ENCODE results near the gene SFMBT2.
"Not testable (repeated sequence)": the region's sequence is repeated elsewhere in the genome, so short reads cannot be mapped to it uniquely, and the experiment has no call there.

Gene SFMBT2

DNA sequence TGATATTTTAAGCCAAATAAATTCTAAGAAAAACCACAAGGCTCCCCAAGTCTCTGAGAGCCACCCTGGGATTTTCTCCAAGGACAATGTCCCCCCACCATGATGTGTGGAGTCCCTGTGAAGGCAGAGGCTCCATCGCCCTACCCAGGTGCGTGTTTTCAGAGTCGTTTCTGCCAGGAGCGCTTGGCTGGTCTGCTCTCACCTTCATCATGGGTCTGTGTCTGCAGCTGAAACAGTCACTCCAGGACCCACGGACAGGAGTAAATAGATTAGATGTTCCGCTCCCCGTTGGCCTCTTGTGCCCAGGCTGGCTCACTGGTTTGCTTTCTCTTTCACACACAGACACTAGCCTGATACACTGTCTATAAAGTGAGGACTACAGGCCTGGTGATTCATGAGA lies 217.5 kb downstream of the SFMBT2 start:
- in situ Hi-C loops (cut with MboI; ENCODE audit: low sequenced_read_pairs), result no loop called here

DNA sequence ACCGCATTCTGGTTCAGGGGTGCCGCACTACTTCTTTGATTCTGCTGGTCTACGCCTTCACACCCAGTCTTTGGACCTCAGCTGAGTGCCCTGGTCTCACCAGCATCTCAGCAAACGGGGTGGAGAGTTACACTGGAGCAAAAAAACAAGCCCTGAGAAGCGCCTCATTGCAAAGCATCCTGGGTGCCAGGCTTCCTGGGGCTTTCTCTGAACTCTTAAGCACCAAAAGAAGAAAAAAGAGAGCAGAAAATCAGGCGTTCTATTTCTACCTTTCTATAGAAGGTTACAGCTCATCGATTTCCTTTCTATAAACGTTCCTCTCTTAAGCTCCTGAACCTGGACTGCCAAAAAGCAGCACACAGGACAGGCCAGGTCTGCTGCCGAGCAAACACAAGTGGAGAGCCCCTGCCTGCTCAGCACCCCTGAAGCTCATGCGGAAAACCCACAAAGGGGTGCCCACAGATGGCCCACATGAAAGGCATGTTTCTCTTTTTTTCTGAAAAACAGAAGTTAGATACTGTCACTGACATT lies 217.9 kb downstream of the SFMBT2 start:
- in situ Hi-C loops (cut with MboI; ENCODE audit: low sequenced_read_pairs), result no loop called here

DNA sequence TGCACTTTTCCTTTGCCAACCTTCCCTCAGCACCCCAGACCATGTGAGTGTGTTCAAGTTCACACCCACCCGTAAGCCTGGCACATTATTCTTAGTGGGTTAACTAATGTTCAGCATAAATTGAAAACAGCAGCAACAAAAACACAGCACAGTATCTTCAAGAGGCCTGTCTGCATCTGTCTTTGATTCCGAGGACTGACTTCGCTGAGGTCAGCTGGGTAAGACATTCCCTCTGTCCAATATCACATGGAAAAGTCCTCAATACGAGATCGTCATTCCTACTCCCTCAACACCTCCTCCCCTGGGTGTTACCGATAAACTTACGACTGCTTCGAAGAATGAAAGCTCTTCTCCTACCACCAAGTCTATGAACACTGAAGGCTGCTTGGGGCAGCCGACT lies 218.8 kb downstream of the SFMBT2 start:
- in situ Hi-C loops (cut with MboI; ENCODE audit: low sequenced_read_pairs), result no loop called here

DNA sequence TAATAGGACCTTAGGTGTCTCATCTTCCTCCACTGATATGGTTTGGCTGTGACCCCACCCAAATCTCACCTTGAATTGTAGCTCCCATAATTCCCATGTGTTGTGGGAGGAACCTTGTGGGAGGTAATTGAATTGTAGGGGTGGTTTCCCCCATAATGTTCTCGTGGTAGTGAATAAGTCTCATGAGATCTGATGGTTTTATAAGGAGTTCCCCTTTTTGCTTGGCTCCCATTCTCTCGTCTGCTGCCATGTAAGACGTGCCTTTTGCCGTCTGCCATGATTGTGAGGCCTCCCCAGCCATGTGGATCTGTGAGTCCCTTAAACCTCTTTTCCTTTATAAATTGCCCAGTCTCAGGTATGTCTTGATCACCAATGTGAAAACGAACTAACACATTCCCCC lies 220.1 kb downstream of the SFMBT2 start:
- in situ Hi-C loops (cut with MboI; ENCODE audit: low sequenced_read_pairs), result not testable (repeated sequence)

DNA sequence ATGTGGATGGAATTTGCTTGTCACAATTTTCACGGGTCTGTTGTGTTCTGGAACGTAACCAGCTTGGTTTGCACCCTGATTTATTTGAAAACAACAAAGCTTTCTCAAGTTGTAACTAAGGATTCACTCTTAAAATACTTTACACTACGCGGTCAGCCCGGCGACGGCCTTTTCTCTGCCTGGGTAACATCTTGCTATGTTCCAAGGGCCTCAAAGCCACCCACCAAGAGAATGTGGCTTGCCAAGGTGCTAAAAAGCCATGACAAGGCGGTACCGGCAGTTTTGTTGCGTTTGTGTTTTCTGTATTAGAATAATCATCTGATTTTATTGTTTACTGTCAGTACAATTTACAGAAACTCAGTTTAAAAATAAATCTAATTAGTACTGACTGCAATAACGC lies 220.9 kb downstream of the SFMBT2 start:
- in situ Hi-C loops (cut with MboI; ENCODE audit: low sequenced_read_pairs), result no loop called here

DNA sequence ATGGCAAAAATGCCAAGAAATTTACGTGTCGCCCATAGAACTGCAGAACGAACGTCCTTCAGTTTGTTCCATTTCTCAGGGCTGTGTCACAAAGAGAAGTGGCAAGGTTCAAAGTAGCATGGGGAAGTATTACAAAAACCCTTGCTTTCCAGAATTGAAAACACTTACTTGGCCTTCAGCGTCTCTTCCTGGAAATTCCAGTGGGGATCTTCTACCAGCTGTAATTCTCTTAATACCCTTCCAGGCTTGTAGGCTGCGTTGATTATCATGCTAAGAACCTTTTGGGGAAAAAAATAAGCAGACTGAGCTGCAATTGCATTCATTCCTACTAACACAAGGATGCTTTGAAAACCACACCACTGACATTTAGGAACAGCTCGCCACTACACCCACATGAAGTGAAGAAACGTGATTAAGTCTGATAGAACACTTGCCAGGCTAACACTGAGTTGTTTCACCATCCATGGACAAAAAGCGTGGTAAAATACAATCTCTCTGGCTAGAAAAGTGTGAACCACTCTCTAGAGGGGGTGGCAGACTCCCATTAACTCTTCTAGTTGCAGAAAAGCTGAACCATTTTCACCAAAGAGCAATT lies 222.3 kb downstream of the SFMBT2 start:
- in situ Hi-C loops (cut with MboI; ENCODE audit: low sequenced_read_pairs), result no loop called here

DNA sequence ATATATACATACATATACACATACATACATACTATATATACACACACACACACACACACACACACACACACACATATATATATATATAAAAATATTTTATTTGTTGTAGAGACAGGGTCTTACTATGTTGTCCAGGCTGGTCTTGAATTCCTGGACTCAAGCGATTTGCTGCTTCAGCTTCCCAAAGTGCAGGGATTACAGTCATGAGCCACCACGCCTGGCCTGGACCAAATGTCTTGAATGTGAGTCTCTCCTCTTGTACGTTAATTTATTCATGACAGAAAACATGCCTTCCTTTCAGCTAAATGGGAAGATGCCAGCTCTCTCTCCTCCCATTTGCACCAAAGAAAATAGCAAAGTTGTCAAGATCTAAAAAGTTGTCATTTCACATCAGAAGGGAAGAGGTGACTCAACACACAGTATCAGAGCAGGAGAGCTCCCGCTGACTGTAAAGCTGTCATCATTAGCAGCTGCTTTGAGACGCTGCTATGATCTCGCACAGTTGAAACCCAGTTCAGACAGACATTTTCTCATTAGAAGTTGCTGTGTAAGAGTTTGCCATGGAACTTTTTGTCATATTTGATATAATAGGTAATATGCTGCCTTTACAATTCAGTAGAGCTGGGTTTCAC lies 224.3 kb downstream of the SFMBT2 start:
- in situ Hi-C loops (cut with MboI; ENCODE audit: low sequenced_read_pairs), result no loop called here

DNA sequence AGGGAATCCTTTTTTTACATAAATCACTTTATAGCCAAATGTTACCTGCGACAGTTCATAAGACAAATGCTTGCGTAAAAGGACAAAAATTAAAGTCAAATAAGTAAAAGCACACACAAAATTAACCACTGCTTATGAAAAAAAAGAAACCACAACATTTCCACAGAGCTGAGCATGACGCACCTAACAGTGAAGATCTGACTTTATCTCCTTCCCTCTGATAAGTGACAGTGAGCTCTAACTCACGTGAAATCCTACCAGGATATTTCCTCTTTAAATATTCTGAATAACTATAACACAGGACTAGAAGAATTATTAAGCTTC lies 225.5 kb downstream of the SFMBT2 start:
- in situ Hi-C loops (cut with MboI; ENCODE audit: low sequenced_read_pairs), result no loop called here

DNA sequence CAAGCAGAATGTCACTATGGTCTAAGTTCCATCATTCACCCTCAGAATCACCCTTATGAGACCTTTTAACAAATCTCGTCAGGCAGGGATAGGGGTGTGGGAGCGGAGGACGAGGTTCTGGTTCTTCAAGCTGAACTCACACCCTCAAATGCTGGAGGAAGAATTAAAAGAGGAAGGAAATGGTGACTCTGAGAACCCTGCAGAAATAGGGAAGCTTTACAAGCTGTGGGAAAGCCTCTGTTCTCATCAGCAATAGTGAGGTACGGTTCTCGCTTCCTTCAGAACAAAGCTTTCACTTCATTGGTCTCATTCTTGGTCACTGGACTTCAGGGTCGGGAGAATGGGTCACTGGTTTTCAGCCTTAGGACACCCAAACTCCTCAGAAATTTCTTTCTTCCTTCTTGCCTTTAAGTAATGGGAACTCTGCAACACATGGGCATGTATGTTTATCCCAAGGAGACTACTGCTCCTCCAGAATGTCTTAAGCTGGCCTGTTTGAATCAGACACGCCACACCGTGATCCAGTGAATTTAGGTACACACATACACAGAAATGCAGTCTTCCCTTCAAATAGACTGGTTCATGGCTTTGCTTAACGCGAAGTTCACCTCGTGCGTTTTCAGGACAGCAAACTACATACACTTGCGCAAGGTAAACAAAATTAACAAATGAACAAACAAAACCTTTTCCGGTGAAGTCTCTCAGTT lies 226.0 kb downstream of the SFMBT2 start:
- in situ Hi-C loops (cut with MboI; ENCODE audit: low sequenced_read_pairs), result no loop called here

DNA sequence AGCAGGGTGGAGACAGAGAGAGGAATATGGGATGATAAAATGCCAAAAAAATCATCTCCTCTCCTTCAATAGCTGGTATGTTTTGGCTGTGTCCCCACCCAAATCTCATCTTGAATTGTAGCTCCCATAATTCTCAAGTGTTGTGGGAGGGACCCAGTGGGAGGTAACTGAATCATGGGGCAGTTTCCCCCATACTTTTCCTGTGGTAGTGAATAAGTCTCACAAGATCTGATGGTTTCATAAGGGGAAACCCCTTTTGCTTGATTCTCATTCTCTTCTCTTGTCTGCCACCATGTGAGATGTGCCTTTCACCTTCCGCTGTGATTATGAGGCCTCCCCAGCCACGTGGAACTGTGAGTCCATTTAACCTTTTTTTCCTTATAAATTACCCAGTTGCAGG lies 226.7 kb downstream of the SFMBT2 start:
- in situ Hi-C loops (cut with MboI; ENCODE audit: low sequenced_read_pairs), result not testable (repeated sequence)

DNA sequence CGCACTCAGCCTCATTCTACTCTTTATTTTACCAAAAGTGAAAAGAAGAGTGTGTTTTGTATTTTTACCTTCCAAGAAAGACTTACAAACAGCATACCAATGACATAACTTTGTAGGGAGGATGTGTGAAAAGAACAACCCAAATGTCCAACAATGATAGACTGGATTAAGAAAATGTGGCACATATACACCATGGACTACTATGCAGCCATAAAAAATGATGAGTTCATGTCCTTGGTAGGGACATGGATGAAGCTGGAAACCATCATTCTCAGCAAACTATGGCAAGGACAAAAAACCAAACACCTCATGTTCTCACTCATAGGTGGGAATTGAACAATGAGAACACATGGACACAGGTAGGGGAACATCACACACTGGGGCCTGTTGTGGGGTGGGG lies 228.5 kb downstream of the SFMBT2 start:
- in situ Hi-C loops (cut with MboI; ENCODE audit: low sequenced_read_pairs), result not testable (repeated sequence)

DNA sequence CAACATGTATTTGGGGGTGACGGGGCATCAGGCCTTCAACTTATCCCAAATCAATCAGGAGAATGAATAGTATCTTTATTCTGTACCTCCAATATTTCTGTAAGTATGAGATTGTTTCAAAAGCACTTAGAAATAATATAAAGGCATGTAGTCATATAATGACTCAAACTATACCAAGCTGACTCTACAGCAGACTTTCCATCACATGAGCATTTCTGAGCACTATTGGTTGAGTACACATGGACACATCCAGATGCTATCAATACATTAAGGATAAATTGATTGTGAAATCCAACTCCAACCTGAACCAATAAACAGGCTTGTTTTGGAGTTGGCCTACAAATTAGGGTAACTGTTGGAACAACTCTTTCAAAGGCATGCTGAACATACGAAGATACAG lies 229.4 kb downstream of the SFMBT2 start:
- in situ Hi-C loops (cut with MboI; ENCODE audit: low sequenced_read_pairs), result no loop called here

DNA sequence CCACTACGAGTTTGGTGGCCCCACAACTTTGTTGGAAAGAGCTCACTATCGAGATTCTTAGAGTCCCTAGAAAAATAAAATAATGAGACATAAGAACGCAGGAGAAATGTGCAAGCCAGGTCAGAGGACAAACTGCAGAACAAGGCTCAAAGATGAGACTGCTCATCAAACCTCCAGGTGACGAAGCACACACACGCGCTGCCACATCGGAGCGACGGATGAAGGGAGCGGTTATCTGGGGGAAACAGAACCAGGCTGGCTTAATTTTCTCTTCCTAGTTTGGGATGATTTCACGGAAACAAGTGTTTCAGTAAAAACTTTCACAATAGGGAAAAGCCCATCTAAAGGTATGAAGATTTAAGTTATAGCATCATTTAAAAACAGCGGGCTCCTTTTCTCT lies 231.3 kb downstream of the SFMBT2 start:
- in situ Hi-C loops (cut with MboI; ENCODE audit: low sequenced_read_pairs), result no loop called here

DNA sequence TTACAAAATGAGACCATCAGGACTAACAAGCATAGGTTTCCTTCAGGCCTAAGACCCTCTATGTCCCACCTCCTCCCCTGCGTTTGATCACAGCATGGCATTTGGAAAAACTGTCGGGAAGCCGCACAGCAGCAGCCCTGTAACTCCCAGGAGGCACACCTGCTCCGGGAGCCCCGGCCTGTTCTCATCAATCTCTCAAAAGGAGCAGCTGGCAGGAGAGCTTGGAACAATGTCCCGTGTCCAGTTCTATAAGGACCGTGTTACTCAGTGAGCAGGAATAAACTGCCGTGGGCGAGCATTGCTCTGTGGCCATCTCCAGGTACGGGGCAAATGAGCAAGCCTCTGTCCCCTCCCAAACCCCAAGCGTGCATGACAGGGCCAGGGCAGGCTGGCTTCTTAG lies 236.9 kb downstream of the SFMBT2 start:
- in situ Hi-C loops (cut with MboI; ENCODE audit: low sequenced_read_pairs), result no loop called here

DNA sequence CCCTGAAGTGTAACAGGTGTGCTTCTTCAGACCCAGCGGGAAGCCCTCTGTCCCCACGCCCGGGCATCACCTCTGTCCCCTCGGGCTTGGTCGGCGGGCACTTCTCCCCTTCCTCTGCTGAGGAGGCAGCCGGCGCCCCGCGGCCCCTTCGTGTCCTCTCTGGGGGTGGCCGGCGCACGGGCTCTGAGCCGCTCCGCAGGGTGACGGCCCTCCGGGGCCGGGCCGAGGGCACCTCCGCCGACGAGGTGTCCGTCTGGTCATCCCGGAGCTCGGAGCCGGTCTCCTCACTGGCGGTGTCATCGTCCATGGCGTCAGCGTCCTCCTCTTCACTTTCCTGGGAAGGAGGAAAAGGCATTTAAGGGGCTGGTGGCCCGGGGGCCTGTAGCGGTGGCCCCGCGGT lies 239.0 kb downstream of the SFMBT2 start:
- in situ Hi-C loops (cut with MboI; ENCODE audit: low sequenced_read_pairs), result no loop called here

DNA sequence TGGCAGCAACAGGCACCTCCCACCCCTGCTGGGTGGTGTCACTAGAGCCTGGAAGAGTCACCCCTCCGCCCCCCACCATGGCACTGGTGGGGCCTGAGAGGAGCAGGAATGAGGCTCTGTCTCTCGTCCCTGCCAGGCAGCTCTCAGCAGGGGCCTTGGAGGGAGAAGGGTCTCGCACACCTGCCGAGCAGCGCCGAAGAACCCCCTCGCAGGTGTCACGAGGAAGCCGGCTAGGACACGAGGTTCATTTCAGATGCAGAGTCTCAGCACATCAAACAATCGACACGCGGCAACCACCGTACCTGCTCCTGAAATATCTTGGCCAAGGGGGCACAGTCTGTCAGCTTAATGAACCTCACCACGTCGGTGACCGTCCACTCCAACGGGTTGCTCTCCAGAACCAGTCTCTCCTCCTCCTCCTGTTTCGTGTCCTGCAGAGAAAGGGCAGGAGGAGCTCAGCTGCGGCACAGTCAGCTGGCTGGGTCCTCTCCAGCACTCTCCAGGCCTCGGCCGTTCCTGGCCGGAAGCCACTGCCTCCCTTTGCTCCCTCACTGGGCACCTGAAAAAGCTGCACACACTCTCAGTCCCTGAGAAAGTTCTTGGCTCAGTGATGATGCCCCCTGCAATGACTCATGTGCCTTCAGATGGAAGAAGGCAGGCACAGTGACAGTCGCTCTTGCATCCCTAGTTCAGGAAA lies 240.1 kb downstream of the SFMBT2 start:
- in situ Hi-C loops (cut with MboI; ENCODE audit: low sequenced_read_pairs), result no loop called here

DNA sequence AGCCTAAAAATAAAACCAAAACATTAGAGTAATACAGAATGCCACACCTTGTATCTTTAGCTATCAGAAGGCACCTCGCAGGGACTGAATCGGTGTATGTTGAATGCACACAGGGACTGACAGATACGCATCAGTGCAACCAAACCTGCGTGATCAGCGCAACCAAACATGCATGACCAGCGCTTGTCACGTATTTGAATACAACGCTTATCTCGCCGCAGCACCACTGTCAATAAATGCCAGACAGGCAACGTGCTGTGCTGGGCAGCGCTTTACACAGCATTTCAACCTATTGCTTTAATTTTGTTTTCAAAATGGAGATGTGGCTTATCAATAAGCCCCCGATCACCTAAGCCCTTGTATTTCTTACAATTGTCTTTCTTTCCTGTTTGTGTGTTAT lies 242.4 kb downstream of the SFMBT2 start:
- in situ Hi-C loops (cut with MboI; ENCODE audit: low sequenced_read_pairs), result no loop called here

DNA sequence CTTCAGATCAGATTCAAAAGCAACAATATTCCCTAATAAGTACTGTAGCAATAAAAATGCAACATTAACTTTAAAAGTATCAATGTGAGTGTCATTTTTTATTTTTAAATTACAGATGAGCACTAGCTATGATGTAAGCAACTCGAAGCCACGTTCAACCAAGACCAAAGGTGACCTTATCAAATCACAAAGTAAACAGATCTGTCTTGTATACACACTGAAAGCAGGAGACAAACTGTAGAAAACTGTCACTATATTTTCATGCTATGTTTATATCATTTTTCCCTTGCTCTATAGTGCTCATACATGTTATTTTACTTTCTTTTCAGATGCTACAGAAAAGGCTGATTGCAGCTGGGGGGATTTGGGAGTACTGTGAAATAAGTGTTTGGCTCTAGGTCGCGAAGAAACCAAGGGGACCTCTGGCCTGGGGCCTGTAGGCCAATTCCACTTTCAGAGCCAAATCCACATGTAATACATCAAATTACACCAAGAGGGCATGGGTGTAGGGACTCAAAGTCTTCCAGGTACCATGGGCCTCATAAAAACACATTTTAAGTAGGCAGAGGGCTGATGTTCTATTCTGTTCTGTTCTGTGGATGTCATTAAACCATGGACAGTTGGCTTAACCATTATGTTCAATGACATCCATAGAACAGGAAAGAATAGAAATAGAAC lies 245.2 kb downstream of the SFMBT2 start:
- in situ Hi-C loops (cut with MboI; ENCODE audit: low sequenced_read_pairs), result no loop called here

DNA sequence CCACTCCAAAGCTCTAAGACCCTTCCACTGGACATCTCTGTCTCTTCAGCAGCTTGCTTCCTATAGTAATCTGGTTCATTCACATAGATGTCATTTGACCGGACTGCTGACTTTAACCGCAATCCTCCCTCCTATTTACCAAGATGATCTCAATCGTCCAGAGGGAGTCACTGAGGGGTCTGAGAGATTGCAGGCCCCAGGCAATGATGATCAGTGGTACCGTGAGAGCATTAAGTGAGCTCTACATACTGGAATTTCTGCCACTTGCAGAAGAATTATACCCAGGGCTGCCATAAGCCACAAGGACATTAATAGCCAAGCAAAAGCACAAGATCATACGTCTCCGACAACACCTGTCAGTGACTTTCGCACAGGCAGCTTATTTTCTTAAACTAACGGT lies 245.9 kb downstream of the SFMBT2 start:
- in situ Hi-C loops (cut with MboI; ENCODE audit: low sequenced_read_pairs), result no loop called here

DNA sequence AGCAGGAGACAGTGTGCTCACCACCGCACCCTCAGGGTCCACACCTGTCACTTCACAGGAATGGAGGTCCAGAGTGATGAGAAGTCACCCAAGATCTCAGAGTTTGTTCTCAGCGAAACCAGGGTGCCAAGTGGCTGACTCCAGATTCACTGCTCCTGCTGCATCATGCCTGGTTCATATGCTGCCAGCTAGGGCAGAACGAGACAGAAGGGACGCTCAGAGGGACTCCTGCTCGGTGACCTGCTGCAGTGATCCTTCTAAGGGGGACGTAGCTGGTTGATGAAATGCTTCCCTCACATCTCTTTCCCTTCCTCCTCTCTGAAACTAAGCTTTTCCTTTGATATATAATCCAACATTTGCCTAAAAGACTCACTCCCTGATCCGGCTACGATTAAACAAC lies 248.5 kb downstream of the SFMBT2 start:
- in situ Hi-C loops (cut with MboI; ENCODE audit: low sequenced_read_pairs), result no loop called here
